Thymus (tissue), 11 donors: Measurements from ENCODE around the gene BAG3. TPM values are rescaled to one million over a fixed set of nuclear protein-coding genes. Genes with fewer than 3 reads are reported as not detected.
A peak's percentile ranks its signal among the peaks of the same experiment; 100 is the strongest.

ENCODE experiments used
- DNase-seq, 9 donors: peaks; one replicate each; pipeline ENCODE4 v3.0.0-alpha.2; 2013; ENCODE audit warnings: low spot score in 9 of 9, low read depth in 6 of 9, missing footprints in 1 of 9
- H3K27ac ChIP-seq, 2 donors: one replicate each; pipeline ENCODE4 v1.5.1; 2013; ENCODE audit warnings: control low read depth in 1 of 2, low read depth in 1 of 2, low read length in 1 of 2, mild to moderate bottlenecking in 1 of 2, moderate library complexity in 1 of 2
- H3K27me3 ChIP-seq, 2 donors: one replicate each; pipeline ENCODE4 v1.5.1; 2013; ENCODE audit warnings: low read length in 1 of 2; ENCODE audit not compliant: control insufficient read depth in 2 of 2, insufficient read depth in 1 of 2
- H3K36me3 ChIP-seq, 2 donors: one replicate each; pipeline ENCODE4 v1.5.1; 2013; ENCODE audit warnings: low read length in 1 of 2, mild to moderate bottlenecking in 1 of 2, moderate library complexity in 1 of 2; ENCODE audit not compliant: control insufficient read depth in 2 of 2, insufficient read depth in 2 of 2
- H3K4me1 ChIP-seq, 2 donors: one replicate each; pipeline ENCODE4 v1.5.1; 2013; ENCODE audit warnings: low read length in 2 of 2; ENCODE audit not compliant: control insufficient read depth in 2 of 2, insufficient read depth in 2 of 2
- H3K4me3 ChIP-seq, 2 donors: one replicate each; pipeline ENCODE4 v1.5.1; 2013; ENCODE audit warnings: low read length in 2 of 2, control low read depth in 1 of 2, mild to moderate bottlenecking in 1 of 2
- H3K9me3 ChIP-seq, 2 donors: one replicate each; pipeline ENCODE4 v1.5.1; 2013; ENCODE audit warnings: low read length in 1 of 2, mild to moderate bottlenecking in 1 of 2; ENCODE audit not compliant: control insufficient read depth in 2 of 2, insufficient read depth in 1 of 2
- WGBS: extraction: QIAGEN DNeasy Blood & Tissue Kit; methylation state at CpG from one replicate; pipeline ENCODE4 v1.1.7; 2013; 5-methylcytosine and 5-hydroxymethylcytosine counted together
- polyA plus RNA-seq: library from polyadenylated mRNA; stranded (reverse); fragments of 200-250 nt; gene quantifications from one replicate; pipeline ENCODE4 v1.2.3, GENCODE V29; 2013
- total RNA-seq: library from RNA; stranded (reverse); fragments of 120-200 nt; gene quantifications from one replicate; pipeline ENCODE4 v1.2.4, GENCODE V29; 2013
- donor health status: healthy.

Gene BAG3
- total and polyA plus RNA-seq, 2 donors = 1.7 to 12.6 TPM

- no peak overlapping the region for H3K4me3 ChIP-seq
- H3K27me3 ChIP-seq = no peaks in the 10 kb centered on the region
- 95% methylated on average over 7 of the region's 7 CpGs for WGBS
- H3K4me1 ChIP-seq = no peaks in the 10 kb centered on the region
- no peak overlapping the region for H3K27ac ChIP-seq
- no peak for DNase-seq
- H3K9me3 ChIP-seq = peaks cover 0 to 8% of the 10 kb centered on the region in 2 donors
- no peaks in the 10 kb centered on the region for H3K36me3 ChIP-seq
Observed at GRCh38 chr10:119713744-119714483, 62.7 kb downstream of the BAG3 start.

GRCh38 chr10:119714484-119714816 lies 63.3 kb downstream of the BAG3 start:
- peaks cover 0 to 8% of the 10 kb centered on the region in 2 donors for H3K9me3 ChIP-seq
- H3K27ac ChIP-seq = no peak overlapping the region
- no peak for DNase-seq
- no peaks in the 10 kb centered on the region for H3K4me1 ChIP-seq
- no peak overlapping the region for H3K4me3 ChIP-seq
- H3K36me3 ChIP-seq = no peaks in the 10 kb centered on the region
- H3K27me3 ChIP-seq = no peaks in the 10 kb centered on the region
- 93% methylated on average over 2 of the region's 2 CpGs for WGBS

DNA sequence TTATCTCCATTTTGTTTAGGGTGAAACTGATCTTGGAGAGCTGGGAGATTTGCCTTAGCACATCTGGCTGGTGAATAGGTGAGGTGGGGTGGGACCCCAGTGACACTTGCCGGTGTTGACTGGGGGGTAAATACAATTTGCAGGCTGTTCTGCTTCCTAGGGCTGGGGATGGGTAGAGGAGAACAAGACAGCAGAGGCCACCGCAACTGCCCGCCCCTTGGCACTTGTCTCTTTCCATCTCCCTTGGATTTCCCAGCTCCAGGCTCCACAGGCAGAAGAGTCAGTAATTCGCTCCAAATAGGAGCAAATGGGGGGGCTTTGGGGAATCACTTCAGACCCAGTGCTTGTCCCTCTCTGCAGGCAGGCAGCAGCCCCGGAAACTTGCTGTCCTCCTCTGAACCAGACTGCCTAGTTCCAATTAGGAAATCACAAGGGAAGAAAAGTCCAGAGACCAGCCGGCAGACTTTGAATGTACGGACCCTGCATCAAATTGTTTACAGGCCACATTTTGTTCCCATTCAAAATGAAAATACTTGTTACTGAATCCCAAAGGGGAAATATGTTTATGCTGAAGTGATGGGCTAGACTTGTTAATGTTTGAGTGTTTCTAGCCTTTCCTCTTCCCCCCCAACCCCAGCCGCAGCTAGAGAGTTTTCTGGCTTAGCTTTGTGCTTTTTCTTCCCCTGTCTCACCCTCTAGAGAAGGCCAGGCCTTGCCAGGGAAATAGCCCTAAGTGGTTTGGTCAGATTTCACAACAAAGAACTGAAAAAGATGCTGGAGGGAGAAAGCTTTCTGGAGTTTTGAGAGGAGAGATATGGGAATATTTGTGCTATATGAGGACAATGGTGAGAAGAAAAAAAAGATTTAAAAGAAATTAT lies 64.7 kb downstream of the BAG3 start:
- Histone ChIP-seq H3K9me3 (peaks cover 0 to 3% of the 10 kb centered on the region in 2 donors), H3K27ac (peak overlapping the region in 1 of 2 donors; percentile 18), H3K4me3 (no peak overlapping the region), H3K27me3 (no peaks in the 10 kb centered on the region), H3K36me3 (no peaks in the 10 kb centered on the region), H3K4me1 (no peaks in the 10 kb centered on the region)
- no peak for DNase-seq
- 99% methylated on average over 8 of the region's 8 CpGs for WGBS

GRCh38 chr10:119723161-119723560 lies 72.0 kb downstream of the BAG3 start:
- Histone ChIP-seq H3K27me3 (peaks cover 0 to 2% of the 10 kb centered on the region in 2 donors), H3K9me3 (no peaks in the 10 kb centered on the region), H3K4me3 (no peak overlapping the region), H3K27ac (no peak overlapping the region), H3K36me3 (no peaks in the 10 kb centered on the region), H3K4me1 (peaks cover 10 to 12% of the 10 kb centered on the region in 2 donors)
- DNase-seq = no peak
- 96% methylated on average over 2 of the region's 2 CpGs for WGBS

DNA sequence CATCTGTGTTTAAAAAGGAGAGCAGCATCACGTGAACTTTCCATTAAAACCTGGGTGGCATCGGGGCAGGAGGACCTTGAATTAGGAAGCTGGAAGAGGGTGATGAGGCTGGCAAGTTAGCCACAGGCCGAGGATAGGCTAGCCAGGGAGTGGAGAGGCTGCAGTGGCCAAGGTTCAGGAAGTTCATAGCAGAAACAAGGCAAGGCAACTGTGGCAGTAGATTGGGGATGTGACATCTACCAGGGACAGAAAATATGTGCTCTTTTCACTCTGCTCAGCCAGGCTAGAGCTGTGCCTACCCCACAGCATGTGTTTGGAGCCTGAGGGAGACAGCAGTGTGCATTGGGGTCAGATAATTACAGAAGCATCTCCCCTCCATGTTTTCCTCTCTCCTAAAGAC lies 72.4 kb downstream of the BAG3 start:
- WGBS = 96% methylated on average over 3 of the region's 3 CpGs
- peaks cover 0 to 2% of the 10 kb centered on the region in 2 donors for H3K27me3 ChIP-seq
- no peak overlapping the region for H3K27ac ChIP-seq
- H3K4me3 ChIP-seq = no peak overlapping the region
- no peak for DNase-seq
- no peaks in the 10 kb centered on the region for H3K36me3 ChIP-seq
- H3K9me3 ChIP-seq = no peaks in the 10 kb centered on the region
- peaks cover 10 to 12% of the 10 kb centered on the region in 2 donors for H3K4me1 ChIP-seq

DNA sequence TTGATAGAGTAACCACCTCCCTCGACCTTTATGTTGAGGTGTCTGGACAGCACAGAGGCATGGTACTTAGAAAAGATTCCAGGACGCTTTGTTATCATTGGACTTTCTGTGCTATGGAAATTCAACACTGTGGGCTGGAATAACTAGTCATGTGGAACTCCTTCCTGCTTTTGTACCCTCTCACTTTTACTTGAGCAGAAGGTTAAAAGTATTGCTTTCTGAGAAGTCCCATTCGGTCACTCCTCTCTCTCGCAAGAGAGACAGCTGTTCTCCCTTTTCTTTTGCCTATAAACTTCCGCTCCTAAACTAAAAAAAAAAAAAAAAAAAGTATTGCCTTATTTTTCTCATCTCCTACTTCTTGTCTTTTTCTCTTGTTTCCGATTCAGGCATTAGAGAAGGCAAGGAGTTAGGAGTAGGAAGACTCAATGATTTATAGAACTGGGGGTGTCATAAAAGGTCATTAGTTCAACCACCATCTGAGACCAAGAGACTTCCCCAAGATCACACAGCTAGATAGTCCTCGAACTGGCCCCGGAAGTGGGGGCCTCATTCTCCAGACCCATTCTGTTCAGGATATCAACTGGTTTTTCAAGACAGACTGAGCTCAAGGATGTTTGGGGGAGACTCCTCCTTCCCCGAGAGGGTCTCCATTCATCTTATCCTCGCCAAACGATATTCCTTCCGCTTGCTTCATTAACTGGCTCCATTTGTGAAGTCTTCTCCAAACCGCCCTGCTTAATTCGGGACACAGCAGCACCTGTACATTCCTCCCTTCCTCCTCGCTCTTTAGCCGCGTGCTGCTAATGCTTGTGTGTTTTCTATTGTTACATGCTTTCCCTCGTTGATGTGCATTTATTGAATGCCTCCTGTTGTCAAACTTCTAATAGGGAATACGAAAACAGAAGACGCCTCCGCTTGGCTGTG lies 73.7 kb downstream of the BAG3 start:
- Histone ChIP-seq H3K27me3 (peaks cover 0 to 2% of the 10 kb centered on the region in 2 donors), H3K27ac (peak overlapping the region; percentile 68 to 92), H3K36me3 (no peaks in the 10 kb centered on the region), H3K4me1 (peaks cover 10 to 12% of the 10 kb centered on the region in 2 donors), H3K9me3 (no peaks in the 10 kb centered on the region), H3K4me3 (peak overlapping the region; percentile 62 to 95)
- DNase-seq = peak in 6 of 9 donors; percentile 12 to 30 (median 22)
- WGBS = 32% methylated on average over 21 of the region's 21 CpGs

DNA sequence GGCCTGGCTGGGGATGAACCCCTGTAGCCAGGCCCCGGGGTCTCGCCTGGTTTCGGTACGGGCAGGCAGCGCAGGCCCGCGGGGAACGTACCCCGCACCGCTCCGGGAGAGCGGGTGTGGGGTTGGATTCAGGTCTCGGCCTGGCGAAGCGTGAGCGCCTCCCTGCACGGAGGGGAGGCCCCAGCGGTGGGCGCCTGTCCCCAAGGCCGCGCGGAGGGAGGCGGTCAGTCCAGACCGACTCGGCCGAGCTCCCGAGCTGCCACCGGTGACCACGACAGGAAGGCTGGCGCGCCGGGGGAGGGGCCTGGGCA lies 74.3 kb downstream of the BAG3 start:
- peaks cover 0 to 2% of the 10 kb centered on the region in 2 donors for H3K27me3 ChIP-seq
- under 1% methylated on average over 32 of the region's 32 CpGs for WGBS
- H3K27ac ChIP-seq = peak overlapping the region; percentile 68 to 92
- peaks cover 10 to 12% of the 10 kb centered on the region in 2 donors for H3K4me1 ChIP-seq
- H3K36me3 ChIP-seq = no peaks in the 10 kb centered on the region
- DNase-seq = peak in 2 of 9 donors; percentile 19
- H3K4me3 ChIP-seq = peak overlapping the region; percentile 62 to 95
- no peaks in the 10 kb centered on the region for H3K9me3 ChIP-seq

DNA sequence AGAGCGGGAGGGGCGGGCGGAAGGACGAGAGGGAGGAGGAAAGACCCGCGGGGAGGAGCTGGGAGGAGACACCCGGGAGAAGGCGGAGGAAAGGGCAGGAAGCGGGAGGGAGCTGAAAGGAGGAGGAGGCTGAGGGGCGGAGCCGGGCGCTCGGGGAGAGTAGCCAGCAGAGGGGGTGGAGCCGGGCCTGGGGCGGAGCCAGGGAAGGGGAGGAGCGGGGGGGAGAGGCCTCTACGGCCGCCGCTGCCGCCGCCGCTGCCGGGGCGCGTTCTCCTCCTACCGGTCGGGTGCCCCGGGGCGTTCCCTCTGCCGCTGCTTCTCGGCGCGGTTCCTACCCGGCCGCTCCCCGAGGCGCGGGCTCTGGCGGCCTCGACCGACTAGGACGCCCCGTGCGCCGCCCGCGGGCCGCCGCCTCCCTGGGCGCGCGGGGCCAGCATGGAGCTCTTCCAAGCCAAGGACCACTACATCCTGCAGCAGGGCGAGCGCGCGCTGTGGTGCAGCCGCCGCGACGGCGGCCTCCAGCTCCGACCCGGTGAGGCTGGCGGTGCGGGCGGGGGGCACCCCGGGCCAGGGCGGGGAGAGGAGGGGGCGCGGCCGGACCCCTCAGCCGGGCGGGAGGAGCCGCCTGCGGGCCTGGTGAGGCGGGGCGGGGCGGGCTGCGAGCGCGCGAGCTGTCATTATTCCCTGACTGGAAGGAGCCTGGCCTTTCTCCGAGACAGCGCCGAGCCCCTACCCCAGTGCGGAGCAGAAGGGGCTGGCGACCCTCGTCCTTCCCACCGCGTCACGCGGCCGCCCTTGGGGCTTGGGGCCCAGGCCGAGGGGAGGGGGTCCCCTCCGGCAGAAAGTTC lies 74.9 kb downstream of the BAG3 start, which contains the start of gene INPP5F:
INPP5F (plus strand) TSS at position 223 of the 848 bp plus-strand sequence; CDS start at position 436, 213 bp downstream.
- DNase-seq = peak; percentile 90 to 98 (median 95)
- Histone ChIP-seq H3K4me1 (peaks cover 10 to 12% of the 10 kb centered on the region in 2 donors), H3K9me3 (no peaks in the 10 kb centered on the region), H3K4me3 (peak within 1 kb of the TSS; percentile 62 to 95), H3K27ac (peak within 1 kb of the TSS; percentile 68 to 92), H3K36me3 (no peaks in the 10 kb centered on the region), H3K27me3 (peaks cover 0 to 2% of the 10 kb centered on the region in 2 donors)
- under 1% methylated on average over 94 of the region's 95 CpGs for WGBS
